HUES48 (cell line): ENCODE measurements around the gene GPR158.

ENCODE experiments used
- H3K27ac ChIP-seq: one replicate; pipeline ENCODE4 v1.7.0; 2013; ENCODE audit warnings: low read depth, low read length, inconsistent platforms
- H3K27me3 ChIP-seq: 2 replicates; pipeline ENCODE4 v1.6.1; 2013; ENCODE audit warnings: mild to moderate bottlenecking, low read length; ENCODE audit not compliant: control insufficient read depth, insufficient read depth
- H3K36me3 ChIP-seq: 2 replicates; pipeline ENCODE4 v1.6.1; 2013; ENCODE audit warnings: low read length; ENCODE audit not compliant: control insufficient read depth, insufficient read depth
- H3K4me1 ChIP-seq: 2 replicates; pipeline ENCODE4 v1.6.1; 2013; ENCODE audit warnings: mild to moderate bottlenecking, low read length; ENCODE audit not compliant: control insufficient read depth, insufficient read depth
- H3K4me3 ChIP-seq: 2 replicates; pipeline ENCODE4 v1.5.1; 2013; ENCODE audit warnings: mild to moderate bottlenecking, low read depth, low read length
- H3K9ac ChIP-seq: 2 replicates; pipeline ENCODE4 v1.6.1; 2013; ENCODE audit warnings: mild to moderate bottlenecking, low read depth, low read length, moderate library complexity
- H3K9me3 ChIP-seq: 2 replicates; pipeline ENCODE4 v1.6.1; 2013; ENCODE audit warnings: low read length; ENCODE audit not compliant: control insufficient read depth, insufficient read depth

GPR158 gene

DNA sequence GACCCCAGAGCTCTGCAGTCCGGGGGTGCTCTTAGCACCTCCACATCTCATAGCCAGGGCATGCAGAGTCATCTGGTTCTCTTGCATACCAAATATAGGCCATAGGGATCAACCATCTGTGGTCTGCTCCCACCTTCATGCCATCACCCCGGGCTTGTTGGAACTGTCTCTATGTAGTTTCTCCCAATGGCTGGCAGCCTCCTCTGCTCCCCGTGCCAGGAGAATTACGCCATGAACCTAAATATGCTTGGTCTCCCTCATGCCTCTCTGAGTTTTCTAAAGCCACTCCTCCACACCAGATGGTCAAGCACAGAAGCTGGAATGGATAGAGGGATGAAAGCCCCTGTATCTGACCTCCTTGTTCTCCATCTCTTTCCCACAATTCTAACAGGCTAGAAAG lies 456.7 kb downstream of the GPR158 start:
- Histone ChIP-seq H3K27me3 (no peaks in the 10 kb centered on the region), H3K27ac (no peak overlapping the region), H3K36me3 (no peaks in the 10 kb centered on the region), H3K4me3 (no peak overlapping the region), H3K4me1 (no peaks in the 10 kb centered on the region), H3K9ac (no peak overlapping the region), H3K9me3 (no peaks in the 10 kb centered on the region)

GRCh38 chr10:25632802-25633201 lies 458.0 kb downstream of the GPR158 start:
- no peaks in the 10 kb centered on the region for H3K27me3 ChIP-seq
- no peak overlapping the region for H3K4me3 ChIP-seq
- no peaks in the 10 kb centered on the region for H3K9me3 ChIP-seq
- H3K27ac ChIP-seq: no peak overlapping the region
- H3K4me1 ChIP-seq: no peaks in the 10 kb centered on the region
- no peak overlapping the region for H3K9ac ChIP-seq
- no peaks in the 10 kb centered on the region for H3K36me3 ChIP-seq

DNA sequence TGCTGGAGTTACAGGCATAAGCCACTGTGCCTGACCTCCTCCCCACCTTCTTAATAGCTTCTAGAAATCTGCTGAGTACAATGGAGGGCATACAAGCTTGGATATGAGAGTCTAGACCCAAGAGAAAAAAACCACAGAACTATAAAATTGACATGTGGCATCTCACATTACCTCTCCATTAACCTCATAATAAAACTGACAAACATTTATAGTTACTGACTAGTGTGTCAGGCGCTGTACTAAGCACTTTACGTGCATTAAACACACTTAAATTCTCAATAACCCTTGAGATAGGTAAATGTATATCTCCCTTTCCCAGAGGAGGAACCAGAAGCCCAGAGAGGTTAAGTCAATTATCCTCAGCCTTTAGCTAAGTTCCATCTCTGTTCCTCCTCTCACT lies 458.7 kb downstream of the GPR158 start:
- no peak overlapping the region for H3K27ac ChIP-seq
- H3K27me3 ChIP-seq: no peaks in the 10 kb centered on the region
- H3K9me3 ChIP-seq: no peaks in the 10 kb centered on the region
- H3K9ac ChIP-seq: no peak overlapping the region
- no peaks in the 10 kb centered on the region for H3K36me3 ChIP-seq
- no peaks in the 10 kb centered on the region for H3K4me1 ChIP-seq
- no peak overlapping the region for H3K4me3 ChIP-seq

DNA sequence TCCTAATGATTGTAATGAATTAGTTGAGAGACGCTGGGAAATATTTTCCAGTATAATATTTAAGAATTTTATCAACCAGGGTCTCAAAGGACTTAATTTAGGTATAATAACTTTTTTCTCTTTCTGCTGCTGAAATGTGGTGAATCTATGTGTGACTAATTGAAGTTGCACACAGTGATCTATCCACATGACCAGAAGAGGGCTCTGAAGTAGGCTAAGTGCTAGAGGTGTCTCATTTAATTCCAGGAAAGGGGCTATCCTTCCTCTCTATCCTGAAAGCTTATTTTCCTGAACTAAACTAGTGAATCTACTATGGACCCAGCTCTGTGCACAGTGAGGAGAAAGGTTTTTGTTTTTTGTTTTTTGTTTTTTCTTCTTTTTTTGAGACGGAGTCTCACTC lies 464.8 kb downstream of the GPR158 start:
- Histone ChIP-seq H3K9me3 (no peaks in the 10 kb centered on the region), H3K27me3 (no peaks in the 10 kb centered on the region), H3K27ac (no peak overlapping the region), H3K9ac (no peak overlapping the region), H3K4me1 (no peaks in the 10 kb centered on the region), H3K4me3 (no peak overlapping the region), H3K36me3 (no peaks in the 10 kb centered on the region)

DNA sequence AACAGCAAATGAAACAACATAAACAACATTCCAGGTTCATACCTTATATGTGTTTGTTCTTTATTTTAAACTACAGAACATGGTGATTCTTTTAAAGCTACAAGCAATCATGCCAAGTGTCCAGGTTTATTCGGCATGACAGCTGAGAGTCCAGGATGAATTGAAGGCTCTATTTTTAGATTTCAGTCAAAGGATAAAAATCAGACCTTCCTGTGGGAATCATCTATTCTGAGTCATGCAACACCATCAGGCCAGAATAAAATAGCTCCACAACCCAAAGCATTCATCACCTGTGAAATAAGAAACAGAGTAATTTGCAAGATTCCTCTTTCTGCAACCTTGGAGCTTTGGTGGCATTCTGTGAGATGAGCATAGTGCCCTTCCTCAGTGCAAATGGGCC lies 466.8 kb downstream of the GPR158 start:
- H3K4me3 ChIP-seq: no peak overlapping the region
- H3K27ac ChIP-seq: no peak overlapping the region
- no peaks in the 10 kb centered on the region for H3K27me3 ChIP-seq
- H3K36me3 ChIP-seq: no peaks in the 10 kb centered on the region
- H3K9me3 ChIP-seq: no peaks in the 10 kb centered on the region
- no peak overlapping the region for H3K9ac ChIP-seq
- no peaks in the 10 kb centered on the region for H3K4me1 ChIP-seq

DNA sequence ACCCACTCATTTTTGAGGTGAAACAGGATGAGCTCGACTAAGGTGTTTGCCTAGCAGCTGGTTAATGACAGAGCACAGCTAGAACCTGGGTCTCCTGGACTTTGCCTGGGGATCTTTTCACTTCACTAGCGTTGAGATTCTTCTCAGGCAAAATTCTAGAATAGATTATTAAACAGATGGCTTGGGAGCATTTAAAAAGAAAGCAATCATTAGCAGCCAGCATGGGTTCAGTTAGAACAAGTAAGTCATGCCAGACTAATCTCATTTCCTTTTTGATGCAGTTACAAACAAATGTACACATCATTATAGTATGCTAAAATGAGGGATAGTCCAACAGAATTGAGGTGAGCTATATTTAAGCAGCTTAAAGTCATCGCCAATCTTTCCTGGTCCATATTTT lies 467.9 kb downstream of the GPR158 start:
- Histone ChIP-seq H3K4me3 (no peak overlapping the region), H3K9me3 (no peaks in the 10 kb centered on the region), H3K9ac (no peak overlapping the region), H3K27me3 (no peaks in the 10 kb centered on the region), H3K27ac (no peak overlapping the region), H3K36me3 (no peaks in the 10 kb centered on the region), H3K4me1 (no peaks in the 10 kb centered on the region)

GRCh38 chr10:25646371-25646770 lies 471.6 kb downstream of the GPR158 start:
- H3K36me3 ChIP-seq: no peaks in the 10 kb centered on the region
- H3K27me3 ChIP-seq: no peaks in the 10 kb centered on the region
- H3K4me3 ChIP-seq: no peak overlapping the region
- H3K4me1 ChIP-seq: 0 out of 2 replicates have a peak, but pooled peaks cover 4% of the 10 kb centered on the region
- H3K9me3 ChIP-seq: no peaks in the 10 kb centered on the region
- no peak overlapping the region for H3K9ac ChIP-seq
- H3K27ac ChIP-seq: no peak overlapping the region

DNA sequence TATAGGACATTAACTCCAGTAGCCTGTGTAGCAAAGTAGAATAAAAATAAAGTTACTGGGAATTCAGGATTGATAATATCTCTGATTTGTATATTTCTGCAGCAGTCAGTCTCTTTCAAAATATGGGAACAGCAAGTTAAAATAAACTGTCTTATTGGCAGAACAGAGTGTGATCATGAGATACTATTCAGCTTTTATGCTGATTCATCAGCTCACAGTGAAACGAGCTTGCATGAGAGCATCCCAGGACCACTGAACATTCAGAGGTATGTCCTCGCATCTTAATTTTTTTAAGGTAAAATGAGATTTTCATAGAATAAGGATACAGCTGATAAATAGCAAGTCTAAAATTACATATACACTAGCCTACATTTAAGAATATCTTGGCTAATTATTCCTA lies 476.7 kb downstream of the GPR158 start:
- H3K27ac ChIP-seq: no peak overlapping the region

More for the DNA sequence above, 476.7 kb downstream of the GPR158 start:
- H3K4me3 ChIP-seq: no peak overlapping the region
- H3K9me3 ChIP-seq: no peaks in the 10 kb centered on the region
- H3K9ac ChIP-seq: no peak overlapping the region
- no peaks in the 10 kb centered on the region for H3K27me3 ChIP-seq
- 0 out of 2 replicates have a peak, but pooled peaks cover 4% of the 10 kb centered on the region for H3K4me1 ChIP-seq
- no peaks in the 10 kb centered on the region for H3K36me3 ChIP-seq
